D721Med (cell line): ENCODE measurements around the gene NKAIN2.

Experiments used
- DNase-seq: peaks from one replicate; pipeline ENCODE4 v3.0.0; 2011; ENCODE audit warnings: low spot score; ENCODE audit not compliant: insufficient read length
- FAIRE-seq: peaks from 2 replicates; lab custom pipeline; 2011; peaks lifted over from hg19 to GRCh38; lab: Jason Lieb, UNC
- CTCF ChIP-seq: IDR thresholded peaks from 2 replicates; pipeline ENCODE4 v1.5.1; 2012; ENCODE audit warnings: mild to moderate bottlenecking, control low read depth; ENCODE audit not compliant: insufficient read depth; ENCODE audit errors: missing control alignments

Gene NKAIN2

GRCh38 chr6:124858564-124858963, 1054.9 kb downstream of the NKAIN2 start:
- DNase-seq (no peak), FAIRE-seq (peak; percentile 76)
- no peak for TF ChIP-seq CTCF

- TF ChIP-seq CTCF, result no peak
- FAIRE-seq, result no peak
Measured at GRCh38 chr6:124859366-124859765, 1055.7 kb downstream of the NKAIN2 start.

GRCh38 chr6:124866040-124866439, 1062.4 kb downstream of the NKAIN2 start:
- DNase-seq (no peak), FAIRE-seq (no peak)
- TF ChIP-seq CTCF, result no peak

More at GRCh38 chr6:124859366-124859765, 1055.7 kb downstream of the NKAIN2 start:
- DNase-seq, result no peak

GRCh38 chr6:124867121-124867520, 1063.5 kb downstream of the NKAIN2 start:
- FAIRE-seq (no peak), DNase-seq (no peak)
- TF ChIP-seq CTCF, result no peak

- DNase-seq (no peak), FAIRE-seq (no peak)
- no peak for TF ChIP-seq CTCF
Measured at GRCh38 chr6:124868481-124868880, 1064.8 kb downstream of the NKAIN2 start.

- FAIRE-seq (no peak), DNase-seq (no peak)
- TF ChIP-seq CTCF, result no peak
Measured at GRCh38 chr6:124869416-124869815, 1065.8 kb downstream of the NKAIN2 start.

GRCh38 chr6:124870611-124871459, 1067.2 kb downstream of the NKAIN2 start:
- peak; percentile 83 for TF ChIP-seq CTCF
- no peak for DNase-seq
- no peak for FAIRE-seq
